ENCODE data around the gene BEST2.
A peak's percentile ranks its signal among the peaks of the same experiment; 100 is the strongest.

DNA sequence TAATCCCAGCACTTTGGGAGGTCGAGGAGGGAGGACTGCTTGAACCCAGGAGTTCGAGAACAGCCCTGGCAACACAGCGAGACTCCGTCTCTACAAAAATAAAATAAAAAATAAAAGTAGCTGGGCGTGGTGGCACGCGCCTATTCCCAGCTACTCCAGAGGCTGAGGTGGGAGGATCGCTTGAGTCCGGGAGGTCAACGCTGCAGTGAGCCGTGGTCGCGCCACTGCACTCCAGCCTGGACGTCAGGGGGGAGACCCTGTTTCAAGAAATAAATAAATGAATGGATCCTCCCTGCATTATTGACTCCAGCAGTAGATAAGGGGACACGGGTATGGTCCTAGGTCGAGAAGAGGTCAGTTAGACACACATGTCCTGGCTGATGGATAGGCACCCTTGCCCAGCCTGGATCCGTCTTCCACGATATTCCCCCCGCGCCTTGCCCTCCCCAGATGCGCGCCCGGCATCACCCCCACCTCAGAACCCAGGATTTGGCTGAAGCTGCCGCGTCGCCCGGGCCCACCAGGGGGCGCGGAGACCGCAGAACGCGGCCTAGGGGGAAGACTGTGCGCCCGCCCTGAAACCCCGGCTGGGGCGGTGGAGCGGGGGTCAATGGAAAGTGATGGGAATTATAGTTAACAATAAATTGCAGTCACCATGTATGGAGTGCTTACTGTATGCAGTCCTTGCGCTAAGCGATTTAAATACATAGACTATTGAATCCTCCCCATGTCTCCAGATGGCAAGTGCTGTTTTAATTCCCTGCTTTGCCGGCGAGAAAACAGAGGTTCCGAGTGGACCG, 25.8 kb downstream of the BEST2 start:
- TF ChIP-seq, protein P1, sequence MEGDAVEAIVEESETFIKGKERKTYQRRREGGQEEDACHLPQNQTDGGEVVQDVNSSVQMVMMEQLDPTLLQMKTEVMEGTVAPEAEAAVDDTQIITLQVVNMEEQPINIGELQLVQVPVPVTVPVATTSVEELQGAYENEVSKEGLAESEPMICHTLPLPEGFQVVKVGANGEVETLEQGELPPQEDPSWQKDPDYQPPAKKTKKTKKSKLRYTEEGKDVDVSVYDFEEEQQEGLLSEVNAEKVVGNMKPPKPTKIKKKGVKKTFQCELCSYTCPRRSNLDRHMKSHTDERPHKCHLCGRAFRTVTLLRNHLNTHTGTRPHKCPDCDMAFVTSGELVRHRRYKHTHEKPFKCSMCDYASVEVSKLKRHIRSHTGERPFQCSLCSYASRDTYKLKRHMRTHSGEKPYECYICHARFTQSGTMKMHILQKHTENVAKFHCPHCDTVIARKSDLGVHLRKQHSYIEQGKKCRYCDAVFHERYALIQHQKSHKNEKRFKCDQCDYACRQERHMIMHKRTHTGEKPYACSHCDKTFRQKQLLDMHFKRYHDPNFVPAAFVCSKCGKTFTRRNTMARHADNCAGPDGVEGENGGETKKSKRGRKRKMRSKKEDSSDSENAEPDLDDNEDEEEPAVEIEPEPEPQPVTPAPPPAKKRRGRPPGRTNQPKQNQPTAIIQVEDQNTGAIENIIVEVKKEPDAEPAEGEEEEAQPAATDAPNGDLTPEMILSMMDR (IDR thresholded peaks at IDR 0.05 in 8 of 11, conservative IDR thresholded peaks at IDR 0.05 in 3 of 11), result peak; percentile 88 to 98 (median 97)
- no peak for TF ChIP-seq POLR2A (IDR thresholded peaks at IDR 0.05)
